Fibroblast of skin of right quadriceps (primary cell): ENCODE measurements around the gene CDPF1.
A peak's percentile ranks its signal among the peaks of the same experiment; 100 is the strongest.
"Not testable (repeated sequence)": the region's sequence is repeated elsewhere in the genome, so short reads cannot be mapped to it uniquely, and the experiment has no call there.

Source experiments
- DNase-seq: peaks from one replicate; pipeline ENCODE4 v3.0.0-alpha.2; 2013

The CDPF1 gene

DNA sequence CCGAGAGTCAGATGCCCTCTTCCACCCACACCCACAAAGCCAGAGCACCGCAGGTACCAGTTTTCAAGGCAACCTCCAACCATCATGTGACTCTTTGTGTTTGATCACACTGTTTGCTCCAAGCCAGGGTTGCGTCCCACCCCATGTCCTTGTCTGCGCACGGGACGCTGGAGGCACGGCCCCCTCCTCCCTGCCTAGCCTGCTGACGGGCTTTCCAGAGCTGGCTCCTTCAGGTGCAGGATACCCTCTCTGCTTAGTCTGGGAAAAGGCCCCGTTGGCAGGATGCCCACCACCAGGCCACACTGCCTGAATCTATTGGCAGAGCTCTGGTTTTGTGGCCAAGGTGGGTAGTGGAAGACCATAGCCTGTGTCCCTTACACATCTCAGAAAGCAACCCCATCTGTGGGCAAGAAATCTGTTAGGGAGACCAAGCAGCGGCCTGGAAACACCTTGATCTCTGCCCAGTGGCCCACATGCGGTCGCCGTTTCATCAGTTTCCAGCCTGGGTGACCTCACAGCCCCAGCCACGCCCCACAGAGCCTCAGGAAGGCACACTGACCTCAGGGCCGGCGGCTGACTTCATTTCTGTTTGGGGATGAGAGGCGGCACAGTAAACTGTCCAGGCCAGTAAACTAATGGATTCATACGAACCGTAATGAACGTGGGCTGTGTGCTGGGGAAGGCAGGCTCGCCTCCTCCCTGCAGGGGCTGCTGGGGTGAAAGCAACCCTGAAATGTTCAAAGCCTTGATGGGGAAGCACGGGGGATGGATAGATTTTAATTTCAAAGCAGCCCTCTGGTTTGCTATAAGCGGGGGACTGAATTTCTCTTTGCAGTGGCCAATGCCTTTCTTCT, 25.8 kb downstream of the CDPF1 start:
- DNase-seq: no peak

- DNase-seq: peak; percentile 6
Observed at GRCh38 chr22:46220921-46221320, 29.2 kb downstream of the CDPF1 start.

- DNase-seq: no peak
Observed at GRCh38 chr22:46219636-46220035, 30.5 kb downstream of the CDPF1 start.

DNA sequence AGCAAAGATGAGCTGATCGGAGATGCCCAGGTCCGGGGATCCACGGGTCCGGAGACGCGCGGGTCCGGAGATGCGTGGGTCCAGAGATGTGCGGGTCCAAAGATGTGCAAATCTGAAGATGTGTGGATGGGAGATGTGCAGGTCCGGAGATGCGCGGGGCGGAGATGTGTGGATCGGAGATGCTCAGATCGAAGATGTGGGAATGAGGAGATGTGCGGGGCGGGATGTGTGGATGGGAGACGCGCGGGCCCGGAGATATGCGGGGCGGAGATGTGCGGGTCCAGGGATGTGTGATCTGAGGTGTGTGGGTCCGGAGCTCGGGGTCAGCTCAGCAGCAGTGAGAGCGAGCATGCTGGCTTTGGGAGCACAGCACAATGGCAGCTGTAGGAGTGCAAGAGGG, 35.5 kb downstream of the CDPF1 start:
- DNase-seq: no peak

- no peak for DNase-seq
Observed at GRCh38 chr22:46214149-46214548, 35.9 kb downstream of the CDPF1 start.

DNA sequence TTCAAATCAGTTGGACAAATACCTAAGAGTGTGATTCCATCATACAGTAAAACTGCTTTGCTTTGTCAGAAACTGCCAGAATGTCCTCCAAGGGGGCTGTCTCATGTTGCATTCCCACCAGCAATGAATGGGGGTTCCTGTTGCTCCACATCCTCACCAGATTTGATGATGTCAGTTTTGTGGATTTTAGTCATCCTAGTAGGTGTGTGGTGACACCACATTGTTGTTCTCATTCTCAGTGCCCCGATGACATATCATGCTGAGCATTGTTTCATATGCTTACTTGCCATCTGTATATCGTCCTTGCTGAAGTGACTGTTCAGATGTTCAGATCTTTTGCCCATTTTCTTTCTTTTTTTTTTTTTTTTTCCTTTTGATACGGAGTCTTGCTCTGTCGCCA, 37.0 kb downstream of the CDPF1 start:
- no peak for DNase-seq

- no peak for DNase-seq
Observed at GRCh38 chr22:46212195-46212594, 37.9 kb downstream of the CDPF1 start.

- DNase-seq: no peak
Observed at GRCh38 chr22:46209262-46209661, 40.8 kb downstream of the CDPF1 start.

DNA sequence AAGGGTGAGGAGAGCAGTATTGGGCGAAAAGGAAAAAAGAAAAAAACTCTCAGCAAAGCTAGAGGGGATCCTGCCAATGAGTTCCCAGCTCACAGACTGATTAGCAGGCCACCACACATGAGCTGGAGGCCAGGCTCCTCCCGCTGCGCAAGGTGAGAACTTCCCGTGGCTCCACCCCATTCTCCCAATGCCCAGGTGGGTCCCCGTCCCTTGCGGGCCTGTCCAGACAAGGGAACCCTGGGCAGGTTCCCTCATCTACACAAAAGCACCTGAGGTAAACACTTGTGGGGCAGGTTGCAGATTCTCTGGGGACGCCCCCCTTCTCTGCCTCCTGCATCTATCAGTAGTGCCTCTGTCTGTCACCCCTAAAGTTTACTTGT, 46.5 kb downstream of the CDPF1 start:
- DNase-seq: no peak

DNA sequence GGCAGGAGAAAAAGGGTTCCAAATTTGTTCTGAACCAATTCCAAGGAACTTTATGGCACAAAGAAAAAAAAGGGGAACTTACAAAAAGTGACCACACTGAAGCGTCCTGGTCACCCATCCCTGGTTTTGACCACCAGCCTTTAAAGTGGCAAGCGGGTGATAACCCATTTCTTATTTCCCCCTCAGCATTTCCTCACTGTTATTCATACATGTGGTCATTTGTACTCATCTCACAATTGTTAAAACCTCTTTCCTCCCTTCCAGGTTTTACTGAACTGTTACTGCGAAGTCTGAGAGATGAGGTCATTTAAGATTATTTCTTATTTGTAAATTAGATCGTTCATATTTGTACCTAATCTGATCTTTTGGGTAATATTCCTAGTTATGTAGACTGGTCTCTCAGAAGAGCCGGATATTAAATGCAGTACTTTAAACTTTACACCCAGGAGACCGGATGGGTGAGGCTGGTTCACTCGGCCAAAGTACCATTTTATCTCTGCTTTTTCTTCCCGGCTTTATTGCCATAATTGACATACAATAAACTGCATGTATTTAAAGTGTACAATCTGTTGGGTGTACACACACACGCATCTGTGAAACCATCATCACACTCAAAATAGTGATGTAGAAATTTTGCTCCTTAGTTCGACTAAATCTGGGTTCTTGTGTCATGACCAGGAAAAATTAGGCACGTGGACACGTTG, 47.0 kb downstream of the CDPF1 start:
- no peak for DNase-seq

DNA sequence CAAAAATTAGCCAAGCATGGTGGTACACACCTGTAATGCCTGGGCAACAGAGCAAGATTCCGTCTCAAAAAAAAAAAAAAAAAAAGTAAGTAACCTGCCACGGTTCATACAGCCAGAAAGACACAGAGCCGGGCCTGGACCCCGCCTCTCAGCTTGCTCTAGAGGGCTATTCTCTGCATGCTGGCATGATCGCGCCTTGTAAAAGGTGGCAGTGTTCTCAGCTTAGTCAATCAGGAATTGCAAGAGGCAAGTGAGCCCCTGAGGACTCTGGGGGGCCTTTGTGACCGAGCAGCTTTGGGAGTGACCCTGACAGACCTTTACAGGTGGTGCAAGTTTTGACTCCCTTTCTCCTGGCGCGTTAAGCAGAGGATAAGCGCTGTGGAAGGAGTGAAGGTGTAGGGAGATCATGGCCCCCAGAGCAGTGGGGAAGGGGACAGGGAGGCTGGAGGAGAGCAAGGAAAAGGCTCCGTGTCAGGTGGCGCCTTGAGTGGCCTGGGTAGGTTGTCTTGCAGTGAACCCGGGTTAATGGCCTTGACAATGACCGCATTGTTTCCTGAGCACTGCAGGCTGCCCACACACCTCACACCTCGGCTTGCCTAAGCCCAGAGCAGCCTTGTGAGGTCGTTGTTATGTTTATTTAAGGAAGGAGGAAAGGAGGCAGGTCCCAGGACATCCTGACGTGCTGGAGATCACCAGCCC, 48.9 kb downstream of the CDPF1 start:
- DNase-seq: no peak

GRCh38 chr22:46198806-46199205, 51.3 kb downstream of the CDPF1 start:
- DNase-seq: not testable (repeated sequence)

- no peak for DNase-seq
Observed at GRCh38 chr22:46198274-46198673, 51.8 kb downstream of the CDPF1 start.

DNA sequence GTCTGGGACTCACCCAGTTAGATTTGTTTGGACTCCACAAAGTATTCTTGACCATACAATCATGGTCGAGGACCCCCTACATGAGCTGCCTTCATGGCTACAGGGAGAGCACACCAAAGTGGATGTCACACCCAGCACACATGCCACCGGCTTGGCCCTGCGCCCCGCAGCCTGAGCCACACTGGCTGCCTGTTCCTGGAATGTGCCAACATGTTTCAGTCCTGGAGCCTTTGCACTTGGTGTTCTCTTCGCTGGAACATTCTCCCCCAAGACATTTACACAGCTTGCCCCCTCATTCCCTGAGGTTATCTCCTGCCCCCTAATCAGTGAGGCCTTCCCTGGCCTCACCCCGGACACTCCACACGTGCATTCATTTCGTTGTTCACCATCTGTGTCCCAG, 53.8 kb downstream of the CDPF1 start:
- no peak for DNase-seq

DNA sequence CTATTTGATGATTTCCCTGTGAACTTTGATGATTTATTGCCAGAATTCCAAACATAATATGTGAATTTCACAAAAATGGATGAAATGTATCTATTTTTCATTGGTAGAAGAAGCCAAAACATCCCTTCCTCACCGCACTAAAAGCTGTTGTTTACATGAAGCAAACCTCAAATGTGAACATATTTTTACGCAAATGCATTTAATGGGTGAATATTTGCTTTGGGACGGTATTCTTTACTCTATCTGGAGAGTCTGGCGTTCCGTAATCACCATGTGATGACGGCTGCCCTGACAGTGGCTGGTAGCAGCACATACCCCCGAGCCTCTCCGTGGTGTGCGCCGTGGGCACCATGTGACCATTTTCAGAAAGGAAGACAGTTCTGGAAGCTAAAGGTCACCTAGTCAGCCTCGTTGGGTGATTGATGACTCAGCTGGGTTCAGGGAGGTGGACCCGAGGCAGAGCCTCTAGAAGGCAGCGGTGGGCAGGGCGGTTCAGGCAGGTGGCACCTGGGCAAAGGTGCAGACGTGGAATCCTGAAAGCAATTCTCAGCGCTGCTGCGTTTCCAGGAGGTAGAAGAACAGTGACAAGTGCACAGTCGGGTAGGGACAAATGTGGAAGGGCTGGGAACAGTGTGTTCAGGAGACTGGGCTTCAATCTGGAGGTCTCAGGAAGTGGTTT, 54.5 kb downstream of the CDPF1 start:
- no peak for DNase-seq
